Measurements from ENCODE around the gene PRAF2. TPM values are rescaled to one million over a fixed set of nuclear protein-coding genes. Genes with fewer than 3 reads are reported as not detected.

PRAF2 gene
- total RNA-seq, 1 experiment from 2014 or later = 22.1 TPM

GRCh38 chrX:49075347-49075746, 1.5 kb upstream of the PRAF2 start:
- no peak for DNase-seq (ENCODE audit: low read depth)

DNA sequence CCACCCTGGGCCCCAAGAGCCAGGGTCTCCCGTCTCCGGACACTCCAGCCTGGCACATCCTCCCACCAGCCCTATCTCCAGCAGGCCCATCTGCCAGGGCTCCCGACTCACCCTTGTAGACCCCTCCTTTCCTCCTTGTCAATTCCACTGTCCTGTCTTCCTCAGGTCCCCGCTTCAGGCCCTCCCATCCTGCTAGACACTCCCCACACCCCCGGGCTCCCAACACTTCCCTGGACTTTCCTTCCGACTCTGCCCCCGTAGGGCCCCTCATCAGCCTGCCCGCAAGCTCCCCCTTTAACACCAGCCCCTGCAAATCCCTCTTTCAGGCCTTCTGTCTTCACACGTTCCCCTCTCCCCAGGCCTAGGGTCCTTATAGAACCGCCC, 1.1 kb downstream of the PRAF2 start:
- no peak for DNase-seq (ENCODE audit: low read depth)

DNA sequence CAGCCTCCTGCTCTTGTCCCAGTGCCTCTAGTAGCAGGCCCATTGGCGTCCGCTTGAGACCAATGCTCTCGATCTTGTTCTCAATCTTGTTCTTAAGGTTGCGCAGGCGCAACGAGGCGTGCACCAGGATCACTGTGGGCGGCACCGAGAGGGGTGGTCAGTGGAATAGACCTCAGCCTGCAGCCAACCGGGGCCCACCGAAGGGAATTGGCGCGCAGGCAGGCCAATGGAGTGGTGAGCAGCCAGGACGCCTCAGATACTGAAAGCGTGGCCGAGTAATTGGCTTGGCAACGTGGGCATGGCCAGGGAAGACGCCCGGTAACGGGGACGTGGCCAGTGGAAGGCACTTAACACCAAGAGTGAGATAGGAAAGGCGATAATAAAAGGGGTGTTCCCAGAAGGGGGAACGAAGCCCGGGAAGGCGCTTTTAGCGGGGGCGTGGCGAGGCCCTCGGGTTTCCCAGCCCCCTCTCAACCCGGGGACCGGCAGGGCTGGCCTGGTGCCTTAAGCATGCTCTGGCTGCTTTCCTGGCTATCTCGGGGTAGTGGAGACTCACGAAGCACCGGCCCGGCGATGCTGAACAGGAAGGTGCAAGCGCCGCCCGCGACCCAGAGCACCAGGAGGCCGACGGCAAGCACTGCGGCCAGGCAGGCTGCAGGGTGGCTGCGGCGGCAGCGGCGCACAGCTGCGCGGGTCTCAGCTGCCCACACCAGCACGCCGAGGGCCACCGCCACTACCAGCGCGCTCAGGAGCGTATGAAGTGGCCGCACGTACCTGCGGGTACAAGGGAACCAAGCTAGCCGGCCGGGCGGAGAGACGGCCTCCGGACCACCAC, 1.7 kb downstream of the PRAF2 start:
- DNase-seq (ENCODE audit: low read depth) = no peak

- DNase-seq (ENCODE audit: low read depth) = no peak
Observed at GRCh38 chrX:49070988-49071387, 2.8 kb downstream of the PRAF2 start.

GRCh38 chrX:49069038-49069437, 4.8 kb downstream of the PRAF2 start:
- DNase-seq (ENCODE audit: low read depth) = no peak

DNA sequence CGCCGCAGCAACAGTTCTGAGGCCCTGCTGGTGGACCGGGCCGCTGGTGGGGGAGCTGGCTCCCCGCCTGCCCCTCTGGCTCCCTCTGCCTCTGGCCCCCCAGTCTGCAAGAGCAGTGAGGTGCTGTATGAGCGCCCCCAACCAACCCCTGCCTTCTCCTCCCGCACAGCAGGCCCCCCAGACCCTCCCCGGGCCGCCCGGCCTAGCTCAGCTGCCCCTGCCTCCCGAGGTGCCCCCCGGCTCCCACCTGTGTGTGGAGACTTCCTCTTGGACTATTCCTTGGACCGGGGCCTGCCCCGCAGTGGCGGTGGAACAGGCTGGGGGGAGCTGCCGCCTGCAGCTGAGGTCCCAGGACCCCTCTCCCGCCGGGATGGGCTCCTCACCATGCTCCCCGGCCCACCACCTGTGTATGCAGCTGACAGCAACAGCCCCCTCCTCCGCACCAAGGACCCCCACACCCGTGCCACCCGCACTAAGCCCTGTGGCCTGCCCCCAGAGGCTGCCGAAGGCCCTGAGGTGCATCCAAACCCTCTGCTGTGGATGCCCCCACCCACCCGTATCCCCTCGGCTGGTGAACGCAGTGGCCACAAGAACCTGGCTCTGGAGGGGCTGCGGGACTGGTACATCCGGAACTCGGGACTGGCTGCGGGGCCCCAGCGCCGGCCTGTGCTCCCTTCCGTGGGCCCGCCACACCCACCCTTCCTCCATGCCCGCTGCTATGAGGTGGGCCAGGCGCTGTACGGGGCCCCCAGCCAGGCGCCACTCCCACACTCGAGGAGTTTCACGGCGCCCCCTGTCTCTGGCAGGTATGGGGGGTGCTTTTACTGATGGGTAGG, 6.3 kb downstream of the PRAF2 start:
- DNase-seq (ENCODE audit: low read depth) = no peak

- DNase-seq (ENCODE audit: low read depth) = no peak
Observed at GRCh38 chrX:49066690-49067089, 7.1 kb downstream of the PRAF2 start.

- DNase-seq (ENCODE audit: low read depth) = no peak
Observed at GRCh38 chrX:49066278-49066677, 7.5 kb downstream of the PRAF2 start.

DNA sequence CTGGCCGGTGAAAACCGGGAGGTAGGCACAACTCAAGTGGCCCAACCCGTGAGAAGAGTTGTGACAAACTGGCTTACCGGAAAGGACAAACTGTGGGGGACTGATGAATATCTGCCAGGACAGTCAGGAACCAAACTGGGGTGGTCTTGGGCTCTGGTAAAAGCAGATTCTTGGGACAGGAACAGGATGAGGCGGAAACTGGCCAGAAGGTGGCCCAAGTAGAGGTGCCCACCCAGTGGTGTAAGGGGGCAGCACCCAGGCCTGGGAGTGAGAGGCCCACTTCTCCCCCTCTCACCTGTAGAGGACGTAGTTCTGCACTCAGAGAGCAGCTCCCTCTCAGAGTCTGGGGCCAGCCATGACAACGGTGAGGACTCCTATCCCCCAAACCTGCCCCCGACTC, 9.1 kb downstream of the PRAF2 start:
- DNase-seq (ENCODE audit: low read depth) = no peak

GRCh38 chrX:49064303-49064702, 9.5 kb downstream of the PRAF2 start:
- DNase-seq (ENCODE audit: low read depth) = no peak

DNA sequence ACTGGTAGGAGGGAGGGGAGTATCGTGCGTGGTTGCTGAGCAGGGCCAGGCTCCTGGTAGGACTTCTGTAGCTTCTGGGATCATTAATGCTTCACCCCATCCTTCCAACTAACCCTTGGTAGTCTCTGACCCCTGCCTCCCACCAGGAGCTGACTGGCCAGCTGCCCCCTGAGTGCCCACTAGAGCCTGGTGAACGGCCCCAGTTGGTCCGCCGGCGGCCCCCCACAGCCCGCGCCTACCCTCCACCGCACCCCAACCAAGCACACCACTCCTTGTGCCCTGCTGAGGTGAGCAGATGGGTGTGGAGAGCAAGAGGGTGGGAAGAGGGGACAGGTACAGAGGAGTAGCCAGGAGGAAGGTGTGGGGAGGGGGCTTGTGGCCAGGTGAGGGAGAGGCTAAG, 10.1 kb downstream of the PRAF2 start:
- no peak for DNase-seq (ENCODE audit: low read depth)

DNA sequence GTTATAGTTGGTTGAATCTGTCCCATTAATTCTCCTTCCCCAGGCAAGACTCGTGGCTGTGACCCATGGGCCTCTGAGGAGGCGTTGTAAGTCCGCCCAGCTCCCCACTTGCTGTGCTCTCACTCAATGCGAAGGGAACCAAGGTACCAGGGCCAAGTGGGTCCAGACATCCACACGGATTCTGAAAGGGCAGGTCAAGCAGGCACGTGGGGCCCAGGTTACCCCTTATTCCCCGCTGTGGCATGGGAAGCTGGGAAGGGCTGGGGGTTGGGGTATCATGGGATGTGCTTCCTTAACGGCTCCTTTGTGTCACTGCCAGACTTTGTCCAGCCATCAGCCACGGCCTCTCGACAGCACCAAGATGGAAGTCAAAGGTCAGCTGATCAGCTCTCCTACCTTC, 11.9 kb downstream of the PRAF2 start:
- DNase-seq (ENCODE audit: low read depth) = no peak

- DNase-seq (ENCODE audit: low read depth) = no peak
Observed at GRCh38 chrX:49061490-49061889, 12.3 kb downstream of the PRAF2 start.

- DNase-seq (ENCODE audit: low read depth) = no peak
Observed at GRCh38 chrX:49060914-49061313, 12.9 kb downstream of the PRAF2 start.

DNA sequence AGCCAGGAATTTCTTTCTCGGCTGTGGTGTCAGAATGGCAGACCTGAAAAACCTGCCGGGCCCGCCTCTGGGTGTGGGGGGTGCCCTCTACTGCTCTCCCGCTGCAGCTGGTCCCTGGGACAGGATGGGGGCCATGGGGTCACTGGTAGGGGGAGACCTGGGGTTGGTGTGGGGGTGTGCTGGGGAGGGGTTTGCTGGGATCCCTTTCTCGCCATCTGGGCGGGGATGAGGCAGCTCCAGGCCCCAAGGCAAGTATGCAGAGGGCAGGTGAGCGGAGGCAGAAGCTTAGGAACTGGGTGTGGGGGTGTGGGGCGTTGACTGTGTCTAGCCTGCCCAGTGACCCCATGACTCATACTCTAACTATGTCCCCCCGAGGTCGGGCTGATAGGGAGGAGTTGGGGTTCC, 14.1 kb downstream of the PRAF2 start:
- DNase-seq (ENCODE audit: low read depth) = no peak

DNA sequence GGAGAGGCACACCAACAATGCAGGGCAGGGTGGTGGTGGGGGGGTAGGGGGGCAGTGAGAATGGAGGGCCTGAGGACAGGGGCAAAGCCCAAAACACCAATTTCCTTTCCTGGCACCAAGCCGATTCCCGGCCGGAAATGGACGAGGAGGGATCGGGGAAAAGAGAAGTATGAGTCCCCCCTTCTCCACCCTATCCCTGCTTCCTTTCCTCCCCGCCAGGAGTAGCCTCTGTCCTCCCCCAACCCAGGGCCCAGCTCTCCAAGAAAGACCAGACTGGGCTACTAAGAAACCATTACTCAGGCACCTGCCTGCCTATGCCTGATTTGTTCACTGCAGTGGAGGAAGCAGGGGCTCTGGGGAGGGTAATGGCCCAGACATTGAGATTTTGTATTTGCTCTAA, 14.6 kb downstream of the PRAF2 start:
- no peak for DNase-seq (ENCODE audit: low read depth)

DNA sequence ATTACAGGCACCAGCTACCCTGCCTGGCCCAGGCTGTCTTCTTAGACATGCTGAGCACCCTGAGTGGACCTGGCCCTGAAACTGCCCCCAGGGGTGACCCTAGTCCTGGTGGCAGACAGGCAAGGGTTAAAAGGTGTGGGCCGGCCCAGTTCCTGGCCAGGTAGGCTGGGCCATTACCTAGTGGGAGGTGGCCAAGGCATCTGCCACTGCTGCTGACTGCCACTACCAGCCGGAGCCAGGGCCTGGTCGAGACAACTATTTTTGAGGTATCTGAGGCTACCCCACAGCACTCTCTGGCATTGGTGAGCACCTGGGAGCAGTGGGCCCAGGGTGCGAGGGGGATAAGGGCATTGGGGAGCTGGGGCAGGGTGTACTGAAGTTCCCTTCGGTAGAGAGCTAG, 15.0 kb downstream of the PRAF2 start, which contains the start of gene CCDC120:
TSS of gene CCDC120 (plus strand) at position 206 of the 400 bp plus-strand sequence. CDS start 3,043 bp downstream, outside the sequence.
- no peak for DNase-seq (ENCODE audit: low read depth)

GRCh38 chrX:49054073-49054762, 19.6 kb downstream of the PRAF2 start:
- DNase-seq (ENCODE audit: low read depth) = no peak

DNA sequence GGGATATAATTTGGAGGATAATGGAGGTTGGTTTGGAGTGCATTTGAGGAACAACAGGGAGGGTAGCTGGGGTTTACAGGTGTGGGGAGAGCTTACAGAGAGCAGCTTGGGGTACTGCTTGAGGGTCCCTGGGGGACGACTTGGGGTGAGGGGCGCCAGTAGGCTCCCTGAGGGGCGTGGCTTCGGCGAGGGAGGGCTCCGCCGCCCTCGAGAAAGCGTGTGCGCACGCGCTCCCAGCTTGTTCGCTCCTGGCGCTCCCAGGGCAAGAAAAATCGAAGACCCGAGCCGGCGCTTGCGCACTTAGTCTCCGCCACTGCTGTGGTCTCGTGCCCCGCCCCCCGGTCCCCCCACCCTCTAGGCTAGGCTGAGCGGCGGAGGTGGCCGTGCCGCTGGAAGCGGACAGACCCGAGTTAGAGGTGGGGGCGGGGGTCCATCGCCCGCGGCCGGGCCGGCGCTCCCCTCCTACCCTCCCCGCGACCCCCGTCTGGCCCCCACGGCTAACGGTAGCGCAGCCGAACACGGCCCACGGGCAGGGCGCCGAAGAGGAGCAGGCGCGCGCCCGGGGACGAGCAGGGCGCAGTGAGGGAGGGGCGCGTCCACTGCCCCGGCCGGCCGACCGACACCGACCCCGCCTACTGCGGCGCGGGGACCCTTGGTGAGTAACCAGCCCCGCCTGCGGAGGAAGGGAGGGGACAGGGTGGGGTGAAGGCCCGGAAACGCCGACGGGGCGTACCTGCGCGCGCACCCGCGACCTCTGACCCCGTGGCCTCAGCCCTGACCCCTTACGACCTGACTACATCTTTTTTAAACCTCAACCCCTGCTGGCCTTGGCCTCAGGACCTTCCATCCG, 20.4 kb downstream of the PRAF2 start:
- no peak for DNase-seq (ENCODE audit: low read depth)

DNA sequence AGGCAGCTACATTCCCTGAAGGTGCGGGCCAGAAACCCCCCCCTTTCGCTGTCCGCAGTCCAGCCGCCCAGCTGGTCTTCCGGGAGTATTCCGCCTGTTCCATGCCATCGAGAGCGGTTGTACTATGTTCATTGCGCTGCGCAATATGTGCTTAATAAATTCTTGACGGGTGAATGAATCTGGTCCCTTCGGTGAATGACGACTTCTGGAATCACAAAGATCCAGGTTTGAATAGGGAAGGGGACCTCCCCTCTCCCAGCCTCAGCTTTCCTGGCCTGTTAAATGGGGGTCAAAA, 29.9 kb downstream of the PRAF2 start:
- DNase-seq (ENCODE audit: low read depth) = no peak
